HG03045 (cell line): ENCODE results near the gene ANO3.

Source experiments
- ATAC-seq: cut with Tn5 transposase; IDR thresholded peaks from one replicate; pipeline ENCODE4 v1.9.1; 2021; ENCODE audit warnings: mild to moderate bottlenecking, moderate library complexity; ENCODE audit not compliant: unreplicated experiment

The ANO3 gene

DNA sequence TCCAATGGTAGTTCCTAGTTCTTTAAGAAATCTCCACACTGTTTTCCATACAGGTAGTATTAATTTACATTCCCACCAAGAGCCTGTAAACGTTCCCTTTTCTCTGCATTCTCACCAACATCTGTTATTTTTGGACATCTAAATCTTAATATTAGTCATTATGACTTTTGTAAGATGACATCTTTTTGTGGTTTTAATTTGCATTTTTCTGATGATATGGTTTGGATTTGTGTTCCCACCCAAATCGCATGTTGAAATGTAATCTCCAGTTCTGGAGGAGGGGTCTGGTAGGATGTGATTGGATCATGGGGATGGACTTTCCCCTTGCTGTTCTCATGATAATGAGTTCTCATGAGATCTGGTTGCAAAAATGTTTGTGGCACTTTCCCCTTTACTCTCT is 151.2 kb downstream of the ANO3 start:
- ATAC-seq = no peak

DNA sequence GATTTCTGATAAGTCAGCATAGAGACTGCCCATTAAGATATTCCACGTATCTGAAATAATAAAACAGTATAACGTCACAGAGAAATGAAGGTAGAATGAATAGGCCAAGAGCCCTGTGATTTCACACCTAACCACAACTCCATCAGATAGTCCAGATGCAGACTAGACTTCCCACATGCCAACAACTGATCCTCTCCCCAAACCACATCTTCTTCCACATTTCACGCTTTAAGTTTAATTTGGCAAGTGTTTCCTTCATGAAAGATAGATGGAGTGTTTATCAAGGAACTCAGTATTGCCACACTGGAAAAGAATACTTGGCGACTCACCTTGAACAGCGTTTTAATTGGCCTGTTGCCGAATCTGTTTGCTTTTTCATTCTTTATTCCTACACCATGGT is 158.6 kb downstream of the ANO3 start:
- ATAC-seq = no peak

DNA sequence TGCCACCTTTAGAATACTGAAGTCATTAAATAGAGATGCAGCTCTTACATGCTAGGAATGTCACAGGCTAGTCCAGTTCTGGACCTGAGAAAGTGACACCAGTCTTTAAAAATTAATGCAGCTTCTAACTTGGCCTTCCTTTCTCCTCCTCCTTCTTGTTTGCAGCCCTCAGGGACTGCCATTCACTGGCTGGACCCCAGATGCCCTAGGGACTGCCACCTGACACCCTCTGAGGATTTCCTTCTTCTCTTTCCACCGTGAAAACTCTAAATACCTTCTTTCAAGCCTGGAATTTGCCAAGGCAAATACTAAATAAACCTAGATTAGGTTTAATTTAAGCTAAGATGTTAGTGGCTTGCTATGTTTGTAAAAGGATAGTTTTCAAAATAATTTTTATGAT is 161.7 kb downstream of the ANO3 start:
- no peak for ATAC-seq

DNA sequence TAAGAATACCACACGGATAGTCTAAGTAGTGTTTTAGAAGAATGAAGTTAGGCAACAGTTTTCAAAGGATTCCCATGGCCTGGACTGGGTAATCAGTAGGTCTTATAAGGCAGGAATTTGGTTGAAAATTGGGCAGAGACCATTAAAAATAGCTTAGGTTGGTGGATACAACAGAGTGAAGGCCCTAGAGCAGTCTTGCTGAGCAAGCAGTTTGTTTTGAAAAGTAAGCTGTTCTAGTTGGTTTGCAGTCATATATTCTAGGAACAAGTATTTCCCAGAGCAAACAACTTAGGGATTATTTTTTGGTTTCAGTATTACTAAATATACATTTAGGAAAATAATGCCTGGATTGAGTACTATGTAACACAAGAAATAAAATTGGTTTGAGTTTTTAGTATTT is 175.3 kb downstream of the ANO3 start:
- ATAC-seq = no peak

DNA sequence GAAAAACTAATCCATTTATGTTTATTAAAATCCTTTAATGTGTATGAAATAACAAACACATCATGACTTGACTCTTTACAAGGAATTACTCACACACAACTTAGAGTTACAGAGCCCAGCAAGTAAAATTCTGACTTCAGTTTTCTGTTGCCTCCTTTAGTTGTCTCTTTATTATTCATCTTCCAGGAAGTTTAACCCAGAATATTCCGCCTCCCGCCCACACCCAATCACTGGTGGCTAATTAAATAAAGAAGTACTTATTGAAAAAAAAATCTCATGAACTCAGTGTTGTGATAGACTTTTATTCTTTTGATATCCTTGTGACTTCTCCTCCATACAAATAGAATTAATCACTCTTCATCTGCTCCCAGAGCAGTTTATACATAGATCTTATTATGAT is 178.2 kb downstream of the ANO3 start:
- ATAC-seq = no peak

DNA sequence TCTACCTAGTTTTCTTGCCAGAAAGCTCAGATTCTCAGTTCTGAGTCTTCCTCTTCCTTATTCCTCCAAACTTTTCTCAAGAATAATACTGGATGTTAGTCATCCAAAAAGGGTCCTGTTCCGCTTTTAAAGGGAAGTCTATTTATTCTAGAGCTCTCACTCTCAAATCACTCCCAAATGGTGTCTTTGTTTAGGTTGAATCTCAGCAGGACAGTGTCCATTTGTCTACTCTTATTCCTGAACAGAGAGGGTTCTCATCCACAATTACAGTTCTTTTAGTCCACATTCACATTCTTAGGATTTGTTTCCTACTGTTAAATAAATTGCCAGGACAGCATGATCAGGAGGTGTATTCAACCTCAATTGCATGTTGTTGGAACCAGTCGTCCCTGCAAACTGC is 178.8 kb downstream of the ANO3 start:
- no peak for ATAC-seq

DNA sequence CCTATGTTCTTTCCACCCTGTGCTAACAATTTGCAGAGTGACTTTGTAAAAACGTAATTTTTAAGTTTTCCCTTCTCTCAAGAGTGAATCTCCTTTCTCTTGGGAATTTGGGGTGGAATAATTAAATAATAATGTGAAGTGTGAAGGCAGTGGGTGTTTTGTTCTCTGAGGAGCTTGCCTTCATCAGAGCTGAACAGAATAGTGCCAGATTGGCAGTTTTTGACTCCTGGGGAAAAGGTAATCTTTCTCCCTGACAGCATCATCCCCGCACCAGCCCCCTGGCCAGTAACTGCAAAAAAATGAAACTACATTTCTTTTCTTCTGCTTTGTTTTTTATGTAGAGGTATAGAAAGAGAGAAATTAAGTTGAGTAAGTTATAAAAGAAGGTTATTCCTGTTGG is 180.3 kb downstream of the ANO3 start:
- ATAC-seq = no peak

DNA sequence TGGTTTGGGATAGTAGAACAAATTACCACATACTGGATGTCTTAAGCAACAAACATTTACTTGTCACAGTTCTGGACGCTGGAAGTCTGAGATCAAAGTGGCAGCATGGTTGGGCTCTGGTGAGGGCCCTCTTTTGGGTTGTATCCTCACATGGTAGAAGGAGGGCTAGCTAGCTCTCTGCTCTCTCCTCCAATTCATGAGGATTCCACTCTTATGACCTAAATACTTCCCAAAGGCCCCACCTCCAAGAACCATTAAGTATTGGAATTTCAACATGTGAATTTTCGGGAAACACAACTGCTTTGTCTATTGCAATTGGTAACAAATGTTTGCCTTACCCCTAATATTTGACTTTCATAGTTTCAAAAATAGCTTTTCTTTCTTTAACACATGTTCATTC is 187.5 kb downstream of the ANO3 start:
- ATAC-seq = no peak

DNA sequence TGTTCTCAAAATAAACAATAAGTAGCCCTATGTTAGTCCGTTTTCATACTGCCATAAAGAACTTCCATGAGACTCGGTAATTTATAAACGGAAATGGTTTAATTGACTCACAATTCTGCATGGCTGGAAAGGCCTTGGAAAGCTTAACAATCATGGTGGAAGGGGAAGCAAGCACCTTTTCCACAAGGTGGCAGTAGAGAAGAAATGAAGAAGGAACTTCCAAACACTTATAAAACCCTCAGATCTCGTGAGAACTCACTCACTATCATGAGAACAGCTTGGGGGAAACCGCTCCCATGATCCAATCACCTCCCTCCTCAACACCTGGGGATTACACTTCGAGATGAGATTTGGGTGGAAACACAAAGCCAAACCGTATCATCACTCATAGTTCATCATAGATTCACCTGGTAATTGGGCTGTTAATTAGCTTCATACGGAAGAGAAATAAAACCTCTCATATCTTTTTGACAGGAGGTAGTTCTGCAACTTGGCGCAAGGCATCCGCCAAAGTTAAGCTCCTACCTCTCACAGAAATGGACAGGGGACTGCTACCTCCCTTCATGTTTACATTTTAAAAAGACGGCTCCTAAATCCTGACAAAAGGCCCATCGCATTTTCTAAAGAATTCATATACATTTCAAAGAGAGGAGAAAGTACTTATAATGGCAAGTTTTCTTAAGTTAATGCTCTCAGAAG is 191.1 kb downstream of the ANO3 start:
- ATAC-seq = no peak

DNA sequence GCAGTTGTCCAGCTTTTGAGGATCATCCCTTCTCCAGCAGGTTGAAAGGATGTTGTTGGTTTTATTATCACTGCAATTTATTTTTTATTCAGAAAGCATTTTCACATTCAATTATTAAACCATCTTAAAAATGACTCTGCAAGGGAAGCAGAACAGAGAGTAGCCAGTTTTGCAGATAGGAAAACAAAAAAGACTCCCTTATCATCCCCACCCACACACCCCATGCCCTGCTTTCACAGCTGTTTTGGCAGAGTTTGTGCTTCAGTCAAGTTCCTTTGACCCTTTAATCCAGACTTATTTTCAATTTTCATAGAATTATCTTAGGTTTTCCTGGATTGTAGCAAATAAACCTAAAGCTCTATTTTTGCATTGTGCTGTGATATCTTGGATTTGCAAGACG is 195.8 kb downstream of the ANO3 start:
- ATAC-seq = no peak

DNA sequence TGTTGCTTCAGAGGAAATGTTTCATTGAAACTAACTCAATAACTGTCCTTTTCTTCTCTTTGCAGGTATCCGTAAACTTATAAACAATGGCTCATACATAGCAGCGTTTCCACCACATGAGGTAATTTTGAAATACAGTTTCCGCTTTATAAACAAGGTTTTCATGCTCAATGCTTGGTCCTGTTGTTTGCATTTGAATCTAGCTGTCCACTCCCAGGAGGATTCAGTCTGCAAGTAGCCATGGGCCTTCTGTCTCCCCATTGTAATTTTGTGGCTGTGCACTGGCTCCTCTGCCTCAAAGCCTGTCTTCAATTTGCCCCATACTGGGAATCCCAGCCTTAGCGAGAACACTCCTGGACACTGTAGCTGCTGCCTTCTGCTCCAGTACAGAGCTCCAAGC is 205.4 kb downstream of the ANO3 start:
- ATAC-seq = no peak

DNA sequence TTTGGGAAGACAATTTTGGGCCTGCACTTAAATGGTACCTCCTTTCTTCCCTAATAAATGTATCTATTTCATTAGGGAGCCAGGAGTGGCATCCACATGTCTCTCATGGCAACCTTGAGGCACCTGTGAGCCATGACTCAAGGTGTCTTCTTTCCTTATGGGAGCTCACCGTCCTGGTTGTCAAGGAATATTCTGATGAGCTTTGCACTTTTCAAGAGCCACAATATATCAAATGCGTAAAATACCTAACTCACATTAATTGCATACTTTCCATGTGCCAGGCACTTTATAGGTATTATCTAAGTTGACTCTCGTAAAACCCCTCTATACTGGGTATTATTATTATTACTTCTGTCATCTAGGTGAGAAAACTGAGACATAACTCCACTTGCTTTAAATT is 207.6 kb downstream of the ANO3 start:
- ATAC-seq = no peak

DNA sequence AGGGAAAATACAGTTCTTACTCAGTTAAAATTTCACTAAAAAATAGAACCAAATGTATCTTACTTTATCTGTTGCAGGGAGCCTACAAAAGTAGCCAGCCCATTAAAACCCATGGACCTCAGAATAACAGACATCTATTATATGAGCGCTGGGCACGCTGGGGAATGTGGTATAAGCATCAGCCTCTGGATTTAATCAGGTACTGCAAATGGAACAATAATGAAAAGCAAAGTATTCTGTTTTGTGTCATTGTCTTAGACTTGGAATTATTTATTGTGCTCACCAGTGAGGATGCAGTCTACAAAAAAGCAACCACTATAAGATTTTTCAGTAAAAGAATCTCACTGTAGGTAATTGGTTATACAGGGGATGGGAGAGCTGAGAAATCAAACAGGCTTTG is 209.9 kb downstream of the ANO3 start:
- no peak for ATAC-seq

DNA sequence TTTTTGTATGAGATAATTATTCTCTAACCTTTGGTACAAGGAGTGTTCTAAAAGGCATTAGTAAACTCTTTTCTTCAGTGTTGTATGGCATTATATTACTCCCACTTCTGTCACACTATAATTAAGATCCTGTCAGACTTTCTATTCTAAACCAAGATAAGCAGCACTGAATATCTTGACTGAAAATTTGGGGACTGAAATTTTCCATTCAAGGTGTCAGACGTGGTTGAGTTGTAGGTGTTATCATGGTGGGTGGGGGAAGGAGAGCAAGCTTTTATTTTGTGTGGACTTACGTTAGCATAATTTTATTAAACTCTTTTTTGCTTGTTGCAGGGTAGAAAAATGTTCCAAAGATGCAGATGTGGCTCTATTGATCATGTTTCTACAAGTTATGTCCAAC is 217.2 kb downstream of the ANO3 start:
- no peak for ATAC-seq

DNA sequence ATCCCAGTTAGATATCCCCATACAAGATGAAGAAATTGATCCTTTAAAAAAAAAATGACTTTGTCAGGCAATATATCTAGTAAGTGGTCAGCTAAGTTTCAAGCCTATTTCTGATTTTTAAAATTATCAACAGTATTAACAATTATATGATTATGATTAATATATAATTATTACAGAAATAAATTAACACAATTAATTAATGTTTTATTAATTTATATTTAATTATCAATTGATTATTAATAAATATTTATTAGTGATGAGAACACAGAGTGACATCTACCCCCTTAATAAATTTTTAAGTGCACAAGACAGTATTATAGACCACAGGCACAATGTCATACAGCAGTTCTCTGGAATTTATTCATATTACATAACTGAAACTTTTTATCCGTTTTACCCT is 218.1 kb downstream of the ANO3 start:
- ATAC-seq = no peak

DNA sequence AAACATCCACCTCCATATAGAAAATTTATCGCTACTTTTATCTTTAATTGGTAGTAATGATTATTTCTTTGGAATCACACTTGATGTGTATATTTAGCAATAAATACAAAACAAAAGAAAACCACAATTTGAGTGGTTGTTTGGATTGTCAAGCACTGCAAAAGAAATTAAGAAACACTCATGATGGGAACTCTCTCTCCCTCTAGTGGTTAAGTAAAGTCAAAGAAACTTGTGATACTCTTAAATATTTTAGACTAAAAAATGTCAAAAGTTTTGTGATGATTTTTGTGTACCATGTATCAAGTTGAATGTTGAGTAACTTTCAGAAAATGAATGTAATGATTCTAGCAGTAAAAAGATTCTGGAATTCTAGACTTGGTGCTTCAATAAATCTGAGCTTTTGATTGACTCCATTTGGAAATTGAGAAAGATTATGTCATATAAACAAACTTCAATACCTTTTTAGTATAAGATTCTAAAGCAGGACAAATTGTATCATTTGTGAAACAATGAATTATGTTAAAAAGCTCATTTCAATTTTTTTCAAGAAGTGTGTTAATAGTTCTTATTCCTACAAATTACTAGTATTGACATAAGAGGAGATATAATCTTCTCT is 219.4 kb downstream of the ANO3 start:
- ATAC-seq = no peak

DNA sequence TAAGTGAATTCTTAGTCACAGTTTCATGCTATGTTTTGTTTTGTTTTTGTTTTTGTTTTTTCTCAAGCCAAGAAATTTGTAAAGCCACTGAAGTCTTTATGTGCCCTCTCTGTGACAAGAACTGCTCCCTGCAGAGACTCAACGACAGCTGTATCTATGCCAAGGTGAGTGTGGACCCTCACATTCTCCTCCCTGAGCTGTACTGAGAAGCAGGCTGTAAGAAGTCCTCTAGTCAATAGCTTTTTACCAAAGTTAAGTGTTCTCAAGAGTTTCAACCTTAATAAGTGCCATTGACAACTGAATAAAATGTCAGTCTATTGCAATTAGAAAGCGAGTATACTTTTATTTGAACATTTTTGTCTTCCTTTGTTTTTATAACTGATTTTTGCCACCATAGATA is 221.3 kb downstream of the ANO3 start:
- ATAC-seq = no peak

DNA sequence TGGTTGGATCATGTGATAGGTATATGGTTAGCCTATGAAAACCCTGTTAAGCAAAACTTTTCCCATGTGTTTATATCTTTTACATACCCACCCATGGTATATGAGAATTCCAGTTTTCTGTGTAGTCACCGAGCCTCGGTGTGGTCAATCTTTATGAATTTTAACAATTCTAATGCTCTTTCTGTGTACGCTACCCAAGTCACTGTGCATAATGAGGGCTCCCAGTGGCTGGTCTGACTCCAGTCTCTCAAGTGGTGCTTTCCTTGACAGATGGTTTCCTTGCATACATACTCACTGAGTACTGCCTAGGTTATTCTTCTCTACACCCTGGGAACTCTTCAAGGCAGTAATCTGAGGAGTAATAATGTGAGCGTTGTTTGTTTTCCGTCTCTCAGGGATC is 222.5 kb downstream of the ANO3 start:
- ATAC-seq = no peak

DNA sequence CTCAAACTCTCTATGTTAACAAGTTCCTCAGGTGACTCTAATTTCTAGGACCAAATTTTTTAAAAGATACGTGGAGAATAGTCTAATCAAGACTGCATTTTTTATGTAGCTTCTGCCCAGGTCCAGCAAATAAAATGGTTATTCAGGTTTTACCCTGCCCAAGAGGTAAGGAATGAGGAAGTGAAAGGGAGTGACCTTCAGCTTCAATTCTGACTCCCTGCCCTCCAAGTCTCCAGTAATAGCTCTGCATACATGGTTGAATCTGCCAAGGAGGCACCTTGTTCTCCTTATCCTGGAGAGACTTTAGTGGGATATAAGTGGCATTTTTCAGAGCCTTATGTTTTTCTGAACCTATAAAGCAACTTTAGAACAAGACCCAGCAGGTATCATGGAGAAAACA is 224.7 kb downstream of the ANO3 start:
- ATAC-seq = no peak

DNA sequence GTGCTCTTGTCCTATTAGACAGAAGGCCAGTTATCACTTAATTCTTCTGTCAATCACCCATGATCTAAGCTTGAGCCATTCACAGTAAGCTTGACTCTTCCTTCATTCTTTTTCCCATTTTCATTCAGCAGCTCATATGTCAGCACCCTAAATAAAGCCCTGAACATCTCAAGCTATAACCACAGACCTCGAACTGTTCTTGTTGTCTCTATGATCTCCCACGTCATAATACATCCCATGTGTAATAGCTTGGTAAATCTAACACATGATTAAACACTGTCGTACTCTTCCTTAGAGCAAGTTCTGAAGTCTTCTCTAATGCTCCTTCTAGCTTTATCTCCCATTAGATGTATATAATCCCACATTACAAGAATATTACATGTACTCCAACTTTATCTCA is 225.7 kb downstream of the ANO3 start:
- no peak for ATAC-seq

DNA sequence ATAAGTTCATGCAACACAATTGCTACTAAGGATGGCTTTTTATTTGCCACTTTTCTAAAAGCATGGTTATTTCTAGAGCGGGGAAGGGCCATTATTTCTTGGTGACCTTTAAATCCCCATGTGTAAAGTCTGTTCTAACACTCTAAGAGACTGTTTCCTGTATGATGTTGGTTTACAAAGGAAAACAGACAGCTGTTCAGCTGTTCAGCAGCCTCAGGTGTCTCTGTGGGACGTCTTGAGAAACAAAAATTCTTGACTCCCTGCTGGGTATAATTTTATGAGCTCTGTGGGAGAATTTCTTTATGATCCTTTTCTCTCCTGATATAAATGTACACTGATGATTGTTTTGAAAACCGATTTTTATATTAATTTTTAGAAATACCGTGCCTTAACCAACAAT is 226.3 kb downstream of the ANO3 start:
- ATAC-seq = no peak

DNA sequence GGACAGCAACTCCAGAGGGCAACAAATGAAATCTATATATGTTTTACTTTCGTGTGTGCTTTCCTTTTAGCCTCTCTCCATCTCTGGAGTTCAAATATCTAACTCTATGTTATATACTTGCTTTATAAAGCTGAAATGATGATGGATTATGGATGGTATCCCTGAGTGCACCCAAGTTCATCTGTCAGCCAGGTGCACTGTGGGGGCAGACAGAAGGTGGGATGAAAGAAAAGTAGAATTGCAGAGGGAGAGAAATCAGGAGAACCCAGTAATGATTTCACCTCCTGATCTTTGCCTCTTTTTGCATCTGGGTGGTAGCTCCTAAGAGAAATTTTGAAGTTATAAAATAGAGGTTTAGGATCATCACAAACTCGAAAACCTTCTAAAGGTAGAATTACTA is 237.7 kb downstream of the ANO3 start:
- no peak for ATAC-seq
